Measurements from ENCODE around the gene PDS5B.
"Not testable (repeated sequence)": the region's sequence is repeated elsewhere in the genome, so short reads cannot be mapped to it uniquely, and the experiment has no call there.

Gene PDS5B

DNA sequence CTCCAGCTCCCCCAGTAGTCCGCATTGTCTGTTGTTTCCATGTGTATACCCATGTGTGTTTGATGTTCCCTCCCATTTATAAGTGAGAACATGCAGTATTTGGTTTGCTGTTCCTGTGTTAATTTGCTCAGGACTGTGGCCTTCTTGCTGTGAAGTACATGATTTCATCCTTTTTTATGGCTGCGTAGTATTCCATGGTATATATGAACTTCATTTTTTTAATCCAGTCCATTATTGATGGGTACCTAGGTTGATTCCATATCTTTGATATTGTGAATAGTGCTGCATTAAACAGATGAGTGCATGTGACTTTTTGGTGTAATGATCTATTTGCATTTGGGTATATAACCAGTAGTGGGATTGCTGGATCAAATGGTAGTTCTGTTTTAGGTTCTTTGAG, 175.2 kb downstream of the PDS5B start:
- no peak for DNase-seq (ENCODE audit: extremely low read depth in 1 of 2, low read depth in 1 of 2)

DNA sequence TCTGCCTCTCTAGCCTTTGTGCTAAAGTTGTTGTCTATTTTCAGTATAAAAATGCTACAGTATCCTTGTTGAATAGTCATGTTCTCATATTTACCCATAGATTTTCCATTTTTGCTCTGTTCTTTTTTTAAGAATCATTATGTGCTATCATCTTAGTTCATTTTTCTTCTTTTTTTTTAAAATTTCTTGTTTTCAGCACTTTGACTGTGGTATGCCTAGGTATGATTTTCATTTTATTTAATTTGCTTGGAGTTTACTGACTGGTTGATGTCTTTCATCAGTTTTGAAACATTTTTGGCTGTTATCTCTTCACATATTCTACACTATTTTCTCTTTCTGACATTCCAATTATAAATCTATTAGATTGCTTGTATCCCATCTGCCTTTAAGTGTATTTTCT, 192.9 kb downstream of the PDS5B start:
- DNase-seq (ENCODE audit: extremely low read depth in 1 of 2, low read depth in 1 of 2) = no peak

DNA sequence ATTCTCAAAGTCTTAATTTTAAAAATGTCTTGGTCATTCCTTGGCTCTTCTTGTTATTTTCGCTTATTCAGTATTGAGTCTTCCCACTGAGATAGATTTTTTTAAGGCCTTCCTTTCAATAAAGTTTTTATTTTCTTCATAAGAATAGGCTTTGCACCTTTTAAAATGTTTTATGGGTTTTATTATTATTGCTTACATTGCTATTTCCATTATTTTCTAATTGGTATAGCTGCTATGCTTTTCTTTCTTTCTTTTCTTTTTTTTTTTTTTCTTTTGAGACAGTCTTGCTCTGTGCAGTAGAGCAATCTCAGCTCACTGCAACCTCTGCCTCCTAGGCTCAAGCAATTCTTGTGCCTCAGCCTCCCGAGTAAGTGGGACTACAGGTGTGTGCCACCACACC, 195.7 kb downstream of the PDS5B start:
- DNase-seq (ENCODE audit: extremely low read depth in 1 of 2, low read depth in 1 of 2) = no peak

DNA sequence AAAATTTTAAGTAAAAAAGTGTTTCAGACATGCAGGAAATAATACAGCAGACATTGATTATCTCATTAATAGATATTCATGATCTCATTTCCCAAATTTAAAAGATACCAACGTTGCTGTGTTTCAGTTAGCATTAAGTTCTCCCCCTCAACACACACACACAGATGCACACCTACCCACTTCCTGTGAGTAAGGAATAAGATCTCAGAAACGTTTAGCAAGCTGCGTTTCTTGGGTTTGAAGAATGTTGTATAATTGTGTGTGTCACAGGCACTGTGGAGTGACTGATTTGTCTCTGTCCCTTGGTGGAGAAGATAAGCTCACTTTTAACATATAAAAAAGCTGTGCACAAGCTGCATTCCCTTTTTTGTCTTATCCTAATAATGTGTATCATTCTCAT, 196.8 kb downstream of the PDS5B start:
- no peak for DNase-seq (ENCODE audit: extremely low read depth in 1 of 2, low read depth in 1 of 2)

DNA sequence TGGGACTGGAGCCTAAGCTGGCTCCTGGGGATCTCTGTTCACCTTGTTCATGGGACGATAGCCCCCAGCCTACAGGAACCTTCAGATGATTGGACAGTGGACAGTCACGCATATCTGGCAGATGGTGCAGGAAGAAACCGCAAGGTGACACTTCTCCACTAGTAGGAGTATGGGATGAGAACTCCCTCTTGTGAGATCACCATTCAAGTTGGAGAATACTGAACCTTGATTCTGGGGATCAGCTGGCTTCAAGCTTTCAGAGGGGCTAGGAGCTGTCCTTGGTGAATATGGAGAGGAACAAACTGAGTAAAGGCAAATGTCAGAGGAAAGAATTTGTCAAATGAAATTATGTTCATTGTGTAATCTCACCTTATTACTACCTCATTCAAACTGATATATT, 204.5 kb downstream of the PDS5B start:
- DNase-seq (ENCODE audit: extremely low read depth in 1 of 2, low read depth in 1 of 2) = no peak

DNA sequence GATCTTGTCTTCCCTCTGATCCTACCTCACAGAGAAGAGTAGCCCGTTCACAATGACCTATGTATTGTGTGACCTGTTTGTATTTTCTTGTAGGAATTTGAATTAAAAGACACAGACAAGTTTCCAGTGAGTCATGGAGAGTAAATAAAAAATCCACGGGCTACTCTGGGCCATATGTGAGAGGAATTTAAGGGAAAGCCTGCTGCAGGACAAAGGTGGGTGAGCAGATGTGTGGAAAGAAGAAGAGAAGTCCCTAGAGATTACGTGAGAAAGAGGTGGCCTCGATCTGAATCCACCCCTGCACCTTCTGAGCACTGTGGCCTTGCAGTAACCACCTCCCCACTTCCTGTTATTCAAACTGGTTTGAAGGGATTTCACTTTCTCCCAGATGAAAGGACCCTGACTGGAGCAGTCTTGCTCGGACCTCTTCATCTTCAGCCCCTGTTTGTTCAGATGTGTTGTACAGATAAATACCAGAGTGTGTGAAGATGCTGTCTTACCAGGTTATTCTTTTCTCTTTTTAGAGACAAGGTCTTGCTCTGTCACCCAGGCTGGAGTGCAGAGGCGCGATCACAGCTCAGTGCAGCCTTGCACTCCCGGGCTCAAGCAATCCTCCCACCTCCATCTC, 205.4 kb downstream of the PDS5B start:
- DNase-seq (ENCODE audit: extremely low read depth in 1 of 2, low read depth in 1 of 2) = no peak

DNA sequence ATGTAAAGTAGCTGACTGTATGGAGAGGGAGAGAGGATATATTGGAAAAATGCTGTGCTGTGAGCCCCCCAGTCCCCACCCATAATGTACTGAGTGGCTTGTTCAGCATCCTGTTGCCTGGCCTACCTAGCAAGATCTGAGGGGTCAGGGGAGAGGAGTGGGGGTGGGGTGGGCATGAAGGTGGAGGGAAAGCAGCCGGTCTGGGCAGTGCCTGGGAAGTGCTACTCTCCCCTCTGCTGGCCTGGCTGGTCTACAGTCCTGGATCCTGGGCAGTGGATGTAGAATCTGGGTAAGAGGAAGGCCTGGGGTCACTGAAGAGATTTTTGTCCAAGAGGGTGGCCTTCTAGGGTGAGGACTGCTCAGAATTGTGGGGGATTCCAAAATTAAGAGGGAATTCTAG, 210.5 kb downstream of the PDS5B start:
- DNase-seq (ENCODE audit: extremely low read depth in 1 of 2, low read depth in 1 of 2) = no peak

DNA sequence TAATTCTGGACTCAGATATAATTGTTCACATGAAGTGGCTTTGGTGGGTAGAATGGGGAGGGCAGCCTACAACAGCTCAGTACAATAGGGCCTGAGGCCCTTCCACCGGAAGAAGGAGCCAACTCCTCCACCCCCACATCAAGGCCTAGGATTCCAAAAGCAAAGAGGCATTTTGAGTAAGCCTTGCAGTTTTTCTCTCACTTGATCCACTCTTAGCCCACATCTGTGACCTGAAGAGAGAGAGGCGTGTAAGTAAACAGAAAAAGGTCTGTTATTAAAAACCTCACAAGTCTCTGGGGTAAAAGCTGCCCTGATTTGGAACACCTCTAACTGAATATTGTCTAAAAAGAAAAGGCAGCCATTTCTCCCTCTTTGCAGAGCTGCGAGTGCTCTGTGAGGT, 215.9 kb downstream of the PDS5B start:
- DNase-seq (ENCODE audit: extremely low read depth in 1 of 2, low read depth in 1 of 2) = no peak

DNA sequence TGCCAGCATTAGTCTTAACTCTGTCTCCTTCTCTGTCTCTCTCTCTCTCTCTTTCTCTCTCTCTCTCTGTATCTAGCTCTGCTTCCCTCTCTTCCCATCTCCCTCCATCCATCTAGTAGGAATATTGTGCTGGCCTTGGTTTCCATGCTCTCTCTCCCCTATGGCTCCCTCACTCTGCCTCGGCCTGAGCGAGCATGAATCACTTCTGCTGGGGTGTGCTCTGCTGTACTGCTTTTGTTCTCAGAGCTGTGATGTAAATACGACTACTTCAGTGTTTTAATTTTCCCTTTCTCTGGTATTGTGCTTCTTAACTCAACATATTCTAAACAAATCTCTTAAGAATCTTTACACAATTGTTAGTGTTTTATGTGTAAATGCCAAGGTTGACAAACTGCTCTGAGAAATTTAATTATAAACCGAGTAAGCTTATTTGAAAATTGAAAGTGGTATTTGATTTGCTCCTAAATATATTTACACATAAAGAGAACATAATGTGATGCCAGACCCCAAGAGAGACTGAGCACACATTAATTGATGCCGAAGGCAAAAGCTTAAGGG, 218.5 kb downstream of the PDS5B start:
- no peak for DNase-seq (ENCODE audit: extremely low read depth in 1 of 2, low read depth in 1 of 2)

DNA sequence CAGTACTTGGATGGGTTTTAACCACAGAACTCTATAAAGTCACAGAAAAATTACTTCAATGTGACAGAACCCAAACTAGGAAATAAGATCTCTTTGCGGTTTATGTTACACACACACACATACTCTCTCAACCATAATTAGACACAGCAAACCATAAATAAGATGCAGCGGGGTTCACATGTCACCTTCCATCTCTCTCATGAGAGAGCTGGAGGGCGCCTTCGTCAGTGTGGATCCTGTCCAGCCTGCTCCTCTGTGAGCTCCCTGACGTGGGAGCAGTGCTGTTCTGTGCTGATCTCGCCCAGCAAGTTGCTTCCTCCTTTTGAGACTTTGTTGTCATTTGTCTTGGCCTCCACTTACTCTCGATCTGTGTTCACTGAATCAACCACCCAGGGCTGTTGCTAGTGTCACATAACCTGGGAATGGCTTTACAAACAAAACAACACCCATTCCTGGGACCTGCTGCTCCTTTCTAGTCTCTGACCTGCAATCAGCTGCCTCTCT, 225.1 kb downstream of the PDS5B start:
- no peak for DNase-seq (ENCODE audit: extremely low read depth in 1 of 2, low read depth in 1 of 2)

DNA sequence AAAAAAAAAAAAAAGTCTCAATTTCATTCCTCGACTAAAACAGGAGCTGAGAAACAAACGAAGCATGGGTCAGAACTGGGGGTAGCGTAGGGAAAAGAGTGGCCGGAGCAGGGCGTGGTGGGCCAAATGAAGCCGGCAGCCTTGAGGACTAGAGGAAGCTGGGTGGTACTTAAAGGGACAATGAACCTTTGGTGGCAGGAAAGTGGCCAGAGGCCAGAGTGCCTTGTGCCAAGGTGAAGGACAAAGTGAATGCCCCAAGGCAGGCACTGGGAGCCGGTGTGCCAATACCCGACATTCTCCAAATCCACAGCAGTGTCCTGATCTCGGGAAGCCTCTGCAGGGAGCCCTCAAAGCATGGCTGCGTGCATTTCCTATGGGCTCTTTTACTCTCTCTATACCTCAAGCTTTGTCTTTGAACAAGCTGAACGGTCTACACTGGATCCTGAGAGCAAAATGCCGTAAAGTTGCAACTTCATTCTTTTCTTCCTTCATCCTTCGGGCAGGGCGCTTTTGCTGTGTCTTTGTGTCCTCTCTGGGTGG, 235.0 kb downstream of the PDS5B start:
- DNase-seq (ENCODE audit: extremely low read depth in 1 of 2, low read depth in 1 of 2) = no peak

DNA sequence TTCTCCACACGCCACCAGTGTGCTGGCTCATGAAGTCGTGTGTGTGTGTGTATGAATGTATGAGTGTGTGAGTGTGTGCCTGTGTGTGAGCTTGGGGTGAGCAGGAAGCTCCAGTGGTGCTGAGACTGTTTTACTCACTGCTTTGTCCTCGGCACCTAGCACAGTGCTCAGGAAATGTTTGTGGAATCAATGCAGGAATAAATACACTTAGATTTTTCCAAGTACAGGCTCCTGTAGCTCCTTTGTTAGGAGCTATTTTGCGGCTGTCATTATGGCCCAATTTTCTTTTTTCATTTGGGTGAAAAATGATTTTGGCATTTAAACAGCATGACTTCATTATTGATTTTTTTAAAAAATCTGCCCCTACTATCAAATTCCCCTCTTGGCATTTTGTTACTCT, 236.5 kb downstream of the PDS5B start:
- no peak for DNase-seq (ENCODE audit: extremely low read depth in 1 of 2, low read depth in 1 of 2)

DNA sequence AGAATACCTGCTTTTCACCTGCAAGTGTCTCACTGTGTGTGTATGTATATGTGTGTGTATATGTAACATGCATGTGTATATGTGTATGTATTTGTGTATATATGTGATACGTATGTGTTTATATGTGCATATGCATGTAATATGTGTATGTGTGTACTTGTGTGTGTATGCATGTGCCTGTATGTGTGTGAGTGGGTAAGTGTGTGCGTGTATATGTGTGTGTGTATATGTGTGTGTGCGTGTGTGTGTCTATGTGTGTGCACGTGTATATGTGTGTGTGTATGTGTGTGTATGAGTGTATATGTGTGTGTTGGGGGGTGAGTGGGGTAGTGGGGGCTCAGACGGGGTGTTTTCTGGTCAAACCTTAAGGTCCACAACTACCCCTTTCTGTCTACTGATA, 237.3 kb downstream of the PDS5B start:
- DNase-seq (ENCODE audit: extremely low read depth in 1 of 2, low read depth in 1 of 2) = no peak

DNA sequence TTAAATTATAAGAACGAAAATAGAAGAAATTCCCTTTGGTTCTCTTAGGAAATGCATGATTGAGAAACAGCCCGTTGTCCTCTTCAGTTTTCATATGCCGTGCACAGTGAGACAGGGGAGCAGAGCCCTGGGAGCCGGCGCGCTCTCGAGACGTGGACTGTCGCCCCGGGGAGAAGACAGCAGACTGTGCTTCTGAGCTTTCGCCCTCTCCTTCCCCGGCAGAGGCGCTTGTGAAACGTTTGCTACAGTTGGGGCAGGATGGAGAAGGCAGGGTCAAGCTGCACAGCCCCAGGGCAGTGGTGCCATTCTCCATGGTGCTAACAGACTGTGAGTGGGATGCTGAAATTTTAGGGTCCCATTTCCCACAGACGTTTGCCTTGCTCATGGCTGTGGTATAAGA, 237.8 kb downstream of the PDS5B start:
- DNase-seq (ENCODE audit: extremely low read depth in 1 of 2, low read depth in 1 of 2) = no peak

DNA sequence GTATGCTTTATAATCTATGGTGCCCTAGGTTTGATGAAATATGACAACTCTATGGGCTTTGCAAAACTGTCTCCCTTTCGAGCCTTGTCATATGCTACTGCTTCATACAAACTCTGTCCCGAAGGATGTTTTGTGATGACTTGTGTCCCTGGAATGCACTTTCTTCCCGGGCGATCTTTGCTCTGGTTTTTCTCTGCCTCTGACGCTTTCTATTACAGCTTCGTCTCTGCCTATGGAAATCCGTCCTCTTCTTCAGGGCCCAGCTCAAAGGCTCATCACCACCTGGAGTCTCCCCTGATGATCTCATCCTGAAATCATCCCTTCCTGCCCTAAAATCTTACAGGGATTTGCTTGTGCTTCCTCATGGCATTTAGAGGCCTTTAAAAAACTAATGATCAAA, 238.4 kb downstream of the PDS5B start:
- DNase-seq (ENCODE audit: extremely low read depth in 1 of 2, low read depth in 1 of 2) = no peak

DNA sequence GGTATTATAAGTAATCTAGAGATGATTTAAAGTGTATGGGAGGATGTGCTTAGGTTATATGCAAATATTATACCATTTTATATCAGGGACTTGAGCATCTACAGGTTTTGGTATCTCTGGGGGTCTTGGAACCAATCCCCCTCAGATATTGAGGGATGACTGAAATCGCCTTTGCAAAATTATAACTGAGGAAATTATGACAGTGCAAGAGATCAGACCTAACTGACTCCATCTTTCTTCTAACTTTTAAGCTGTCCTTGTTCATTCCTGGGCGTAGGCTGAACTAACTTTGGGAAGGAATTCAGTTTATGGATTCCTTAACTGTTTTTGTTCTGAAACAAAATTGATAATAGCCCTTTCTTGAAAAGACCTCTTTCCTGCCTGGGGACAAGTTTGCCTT, 239.2 kb downstream of the PDS5B start:
- no peak for DNase-seq (ENCODE audit: extremely low read depth in 1 of 2, low read depth in 1 of 2)

DNA sequence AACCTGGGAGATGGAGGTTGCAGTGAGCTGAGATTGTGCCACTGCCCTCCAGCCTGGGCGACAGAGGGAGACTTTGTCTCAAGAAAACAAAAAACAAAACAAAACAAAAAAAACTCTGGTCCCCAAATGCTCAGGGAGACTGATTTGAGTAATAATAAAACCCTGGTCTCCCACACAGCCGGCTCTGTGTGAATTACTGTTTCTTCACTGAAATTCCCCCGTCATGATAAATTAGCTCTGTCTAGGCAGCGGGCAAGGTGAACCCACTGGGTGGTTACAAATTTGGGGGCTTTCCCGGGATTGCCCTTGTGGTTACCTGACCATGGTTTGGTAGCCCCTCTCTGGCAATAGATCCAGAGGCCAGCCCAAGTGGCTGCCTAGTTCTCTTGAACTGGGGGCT, 240.1 kb downstream of the PDS5B start:
- not testable (repeated sequence) for DNase-seq (ENCODE audit: extremely low read depth in 1 of 2, low read depth in 1 of 2)
